HCT116 (cell line): Measurements from ENCODE around the gene COMMD9. TPM values are rescaled to one million over a fixed set of nuclear protein-coding genes. Genes with fewer than 3 reads are reported as not detected.

Experiments used
- ATAC-seq: fragments of 200-7000 bp; cut with Tn5 transposase; 2 replicates; pipeline ENCODE4 v1.9.1; 2020; ENCODE audit warnings: mild to moderate bottlenecking, moderate library complexity
- BruUV-seq: library from RNA; stranded (reverse); fragments of 400-500 nt; replicated peaks from 2 replicates; lab custom pipeline; 2021; lab: Mats Ljungman, UMichigan
- CTCF ChIA-PET: fragments of 300-600 bp; sonication (Branson Sonifier 250); formaldehyde crosslinking; loops from one replicate; lab custom pipeline; 2021; ENCODE audit warnings: antibody characterized with exemption; lab: Charles Lee
- POLR2A ChIA-PET: fragments of 300-600, 350-600 bp; sonication (Branson Sonifier 250); formaldehyde crosslinking; loops from one replicate; lab custom pipeline; 2021; ENCODE audit warnings: antibody characterized with exemption; lab: Charles Lee
- RAD21 ChIA-PET, 2 experiments: fragments of 300-600 bp; sonication (Branson Sonifier 250); formaldehyde crosslinking; loops; one replicate each; lab custom pipeline; 2023; ENCODE audit warnings: low total read pairs in 2 of 2; ENCODE audit not compliant: uncharacterized antibody in 2 of 2, unreplicated experiment in 2 of 2, low non-redundant PET in 1 of 2; lab: Charles Lee
- DNase-seq: peaks from one replicate; pipeline ENCODE4 v3.0.0-alpha.2; 2010; ENCODE audit warnings: low read depth, low spot score
- H2AFZ ChIP-seq: fragments of 200-600 bp; shearing (Covaris generic), sonication (generic); 2 replicates; pipeline ENCODE4 v1.6.1; 2017; ENCODE audit warnings: low read depth, mixed run types, mixed read lengths, antibody characterized with exemption, low read length; ENCODE audit not compliant: poor library complexity, severe bottlenecking
- H3K27ac ChIP-seq: 2 replicates; pipeline ENCODE4 v1.5.1; 2012; ENCODE audit warnings: low read depth, low read length
- H3K27me3 ChIP-seq: fragments of 200-600 bp; sonication (generic); 2 replicates; pipeline ENCODE4 v1.6.1; 2016; ENCODE audit warnings: mixed run types, low read length, mixed read lengths; ENCODE audit not compliant: insufficient read depth
- H3K36me3 ChIP-seq, 2 experiments: fragments of 200-500 bp in 1 of 2; fragments of 200-600 bp in 1 of 2; sonication (Bioruptor generic) in 1 of 2; sonication (generic) in 1 of 2; 2 replicates each; pipeline versions ENCODE4 v1.5.1 to v1.6.1; 2014 to 2016; ENCODE audit warnings: low read length in 2 of 2, inconsistent platforms in 1 of 2, mixed read lengths in 1 of 2, mixed run types in 1 of 2; ENCODE audit not compliant: insufficient read depth in 2 of 2, control insufficient read depth in 1 of 2
- H3K4me1 ChIP-seq, 2 experiments: fragments of 200-600 bp in 1 of 2; sonication (generic) in 1 of 2; 2 replicates each; pipeline versions ENCODE4 v1.5.1 to v1.6.1; 2012 to 2017; ENCODE audit warnings: low read length in 2 of 2, inconsistent platforms in 1 of 2, mild to moderate bottlenecking in 1 of 2, mixed read lengths in 1 of 2, mixed run types in 1 of 2, moderate library complexity in 1 of 2; ENCODE audit not compliant: insufficient read depth in 2 of 2, control insufficient read depth in 1 of 2
- H3K4me2 ChIP-seq: fragments of 200-600 bp; sonication (generic); 2 replicates; pipeline ENCODE4 v1.6.1; 2017; ENCODE audit warnings: mixed run types, low read length, mixed read lengths
- H3K4me3 ChIP-seq, 2 experiments: fragments of 200-600 bp in 1 of 2; sonication (generic) in 1 of 2; replicated peaks in 1 of 2; 2 replicates each; pipeline ENCODE4 v1.5.1; 2011 to 2016; ENCODE audit warnings: low read length in 2 of 2, control low read depth in 1 of 2, low read depth in 1 of 2, mild to moderate bottlenecking in 1 of 2, mixed read lengths in 1 of 2, mixed run types in 1 of 2
- H3K79me2 ChIP-seq: fragments of 200-600 bp; sonication (generic); 2 replicates; pipeline ENCODE4 v1.6.1; 2017; ENCODE audit warnings: mild to moderate bottlenecking, mixed run types, low read length, moderate library complexity, mixed read lengths; ENCODE audit not compliant: insufficient read depth
- H3K9ac ChIP-seq: fragments of 200-600 bp; sonication (generic); 2 replicates; pipeline ENCODE4 v1.6.1; 2016; ENCODE audit warnings: low read length, mixed read lengths
- H3K9me2 ChIP-seq: fragments of 200-600 bp; sonication (generic), shearing (Covaris generic); 2 replicates; pipeline ENCODE4 v1.6.1; 2017; ENCODE audit warnings: mixed run types, mild to moderate bottlenecking, moderate library complexity; ENCODE audit not compliant: insufficient read depth
- H3K9me3 ChIP-seq, 2 experiments: fragments of 200-500 bp in 1 of 2; fragments of 200-600 bp in 1 of 2; sonication (Bioruptor generic) in 1 of 2; sonication (generic) in 1 of 2; 2 replicates each; pipeline ENCODE4 v1.6.1; 2014 to 2017; ENCODE audit warnings: low read length in 2 of 2, mixed read lengths in 2 of 2, inconsistent platforms in 1 of 2, low read depth in 1 of 2, mild to moderate bottlenecking in 1 of 2, mixed run types in 1 of 2, moderate library complexity in 1 of 2; ENCODE audit not compliant: control insufficient read depth in 1 of 2, insufficient read depth in 1 of 2
- H4K20me1 ChIP-seq: fragments of 200-600 bp; sonication (generic), shearing (Covaris generic); 2 replicates; pipeline ENCODE4 v1.6.1; 2017; ENCODE audit warnings: mixed run types, mild to moderate bottlenecking, moderate library complexity; ENCODE audit not compliant: insufficient read depth
- CEBPB ChIP-seq: IDR thresholded peaks from 2 replicates; pipeline ENCODE4 v1.6.1; 2012; ENCODE audit warnings: low read depth
- ELF1 ChIP-seq: IDR thresholded peaks from 2 replicates; pipeline ENCODE4 v1.6.1; 2012; ENCODE audit warnings: low read depth, borderline replicate concordance
- EZH2 ChIP-seq: fragments of 200-600 bp; sonication (generic); IDR thresholded peaks from 2 replicates; pipeline ENCODE4 v1.6.1; 2017; ENCODE audit warnings: antibody characterized with exemption, mixed run types
- JUND ChIP-seq: IDR thresholded peaks from 2 replicates; pipeline ENCODE4 v1.6.1; 2012
- POLR2A ChIP-seq: IDR thresholded peaks from 2 replicates; pipeline ENCODE4 v1.7.0; 2011; ENCODE audit warnings: borderline replicate concordance; ENCODE audit not compliant: insufficient read depth, insufficient read length; ENCODE audit errors: extremely low read depth
- POLR2AphosphoS5 ChIP-seq: IDR thresholded peaks from 2 replicates; pipeline ENCODE4 v1.6.1; 2011; ENCODE audit warnings: mild to moderate bottlenecking, low read depth, low read length, moderate library complexity
- RAD21 ChIP-seq: IDR thresholded peaks from 2 replicates; pipeline ENCODE4 v1.6.1; 2012; ENCODE audit warnings: low read depth, mild to moderate bottlenecking
- SP1 ChIP-seq: IDR thresholded peaks from 2 replicates; pipeline ENCODE4 v1.6.1; 2012; ENCODE audit warnings: low read depth
- TCF7L2 ChIP-seq: IDR thresholded peaks from 2 replicates; pipeline ENCODE4 v1.7.0; 2011; ENCODE audit warnings: borderline replicate concordance, inconsistent platforms; ENCODE audit not compliant: insufficient read depth, insufficient read length; ENCODE audit errors: extremely low read depth
- YY1 ChIP-seq: IDR thresholded peaks from 2 replicates; pipeline ENCODE4 v1.6.1; 2011; ENCODE audit warnings: low read length, low read depth, moderate library complexity, mild to moderate bottlenecking; ENCODE audit not compliant: insufficient replicate concordance; ENCODE audit errors: extremely low read depth
- ZBTB33 ChIP-seq: IDR thresholded peaks from 2 replicates; pipeline ENCODE4 v1.6.1; 2011; ENCODE audit warnings: mild to moderate bottlenecking, low read length, moderate library complexity; ENCODE audit not compliant: insufficient replicate concordance; ENCODE audit errors: extremely low read depth
- ZFX ChIP-seq: fragments of 450-650 bp; IDR thresholded peaks from 2 replicates; pipeline ENCODE4 v1.6.1; 2017
- intact Hi-C: fragments of 100-400 bp; cut with micrococcal nuclease; formaldehyde crosslinking; loops from 2 replicates; pipeline ENCODE4 v1.10.0; 2022
- total RNA-seq: library from RNA; stranded (reverse); gene quantifications from one replicate; pipeline ENCODE4 v1.2.1, GENCODE V29; 2021; ENCODE audit not compliant: unreplicated experiment

The COMMD9 gene
- total RNA-seq, 1 experiment from 2014 or later = 33.3 TPM

DNA sequence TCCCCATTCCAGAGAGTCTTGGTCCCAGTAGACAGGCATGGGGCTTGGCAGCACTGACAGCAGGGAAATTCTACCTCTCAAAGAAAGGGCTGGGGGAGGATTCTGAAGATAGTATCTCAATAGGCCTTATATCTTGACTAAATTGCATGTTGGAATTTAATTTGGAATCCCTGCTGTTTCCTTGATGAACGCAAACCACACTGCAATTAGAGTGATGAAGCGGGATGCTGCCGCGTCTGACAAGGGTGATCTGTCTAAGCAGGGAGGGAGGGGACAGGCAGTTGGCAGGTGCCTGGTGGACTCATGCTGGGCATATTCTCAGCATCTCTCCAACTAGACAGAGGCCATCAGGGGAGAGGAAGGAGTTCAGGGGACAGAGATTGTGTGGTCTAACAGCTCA is 48.4 kb downstream of the COMMD9 start:
- no peaks in the 10 kb centered on the region for H3K79me2 ChIP-seq
- CTCF ChIA-PET = no interaction called here
- H3K27me3 ChIP-seq = no peaks in the 10 kb centered on the region
- no peak overlapping the region for H3K9ac ChIP-seq
- H3K9me2 ChIP-seq = no peaks in the 10 kb centered on the region
- no peak overlapping the region for H3K4me2 ChIP-seq
- no peaks in the 10 kb centered on the region for H4K20me1 ChIP-seq
- H3K4me3 ChIP-seq = no peak overlapping the region
- POLR2A ChIA-PET = no interaction called here
- RAD21 ChIA-PET = no interaction called here
- H3K27ac ChIP-seq = no peak overlapping the region
- BruUV-seq = no TSS peak
- no peaks in the 10 kb centered on the region for H3K9me3 ChIP-seq
- no peak for ATAC-seq
- H2AFZ ChIP-seq = no peak overlapping the region
- no peak for DNase-seq
- H3K4me1 ChIP-seq = peaks cover 3 to 4% of the 10 kb centered on the region in 2 experiments
- intact Hi-C loops = no loop called here
- no peaks in the 10 kb centered on the region for H3K36me3 ChIP-seq
- TF ChIP-seq POLR2AphosphoS5 (no peak), ZBTB33 (no peak), TCF7L2 (no peak), ELF1 (no peak), POLR2A (no peak), YY1 (no peak), CEBPB (no peak), JUND (no peak), ZFX (no peak)

- no peaks in the 10 kb centered on the region for H4K20me1 ChIP-seq
- H2AFZ ChIP-seq = no peak overlapping the region
- POLR2A ChIA-PET = no interaction called here
- no TSS peak for BruUV-seq
- H3K27me3 ChIP-seq = no peaks in the 10 kb centered on the region
- intact Hi-C loops = no loop called here
- TF ChIP-seq RAD21 = no peak
- TF ChIP-seq SP1 = no peak
- no peak for TF ChIP-seq EZH2
- TF ChIP-seq POLR2A = no peak
- TF ChIP-seq, all 23 proteins: peak for 0
- no peak overlapping the region for H3K4me2 ChIP-seq
- no peak overlapping the region for H3K4me3 ChIP-seq
- RAD21 ChIA-PET = no interaction called here
- no peak overlapping the region for H3K27ac ChIP-seq
- ATAC-seq = no peak
- H3K79me2 ChIP-seq = no peaks in the 10 kb centered on the region
- H3K9me2 ChIP-seq = no peaks in the 10 kb centered on the region
- H3K9ac ChIP-seq = no peak overlapping the region
- peaks cover 8 to 9% of the 10 kb centered on the region in 2 experiments for H3K4me1 ChIP-seq
- no peaks in the 10 kb centered on the region for H3K9me3 ChIP-seq
- DNase-seq = no peak
- no peaks in the 10 kb centered on the region for H3K36me3 ChIP-seq
- CTCF ChIA-PET = no interaction called here
Observed at GRCh38 chr11:36240173-36240572, 49.1 kb downstream of the COMMD9 start.
